ENCODE measurements around the gene DLG2.

DLG2 gene

DNA sequence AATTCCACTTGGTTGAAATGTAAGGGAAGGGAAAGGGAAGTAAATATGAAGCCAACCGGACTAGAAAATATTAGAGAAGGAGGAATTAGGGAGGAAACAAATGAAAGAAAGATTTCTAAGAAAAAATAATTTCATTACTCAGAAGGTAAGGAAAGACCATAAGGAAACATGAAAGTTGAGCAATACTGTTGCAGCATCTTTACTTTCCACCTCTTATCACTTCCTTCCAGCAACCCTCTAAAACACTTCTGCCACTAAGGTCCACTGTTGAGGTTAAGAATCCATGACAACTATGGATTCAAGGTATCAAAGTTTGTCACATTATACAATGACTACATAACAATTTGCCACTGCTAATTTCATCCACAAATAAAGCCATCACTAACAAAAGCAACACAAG, 308.6 kb downstream of the DLG2 start:
- ChIA-PET CTCF (no interaction called here), POLR2A (no interaction called here)
- H3K4me3 ChIP-seq (ENCODE audit: low read depth, low read length): no peak overlapping the region
- DNase-seq (ENCODE audit: low read depth, low spot score): no peak
- TF ChIP-seq, protein P1, sequence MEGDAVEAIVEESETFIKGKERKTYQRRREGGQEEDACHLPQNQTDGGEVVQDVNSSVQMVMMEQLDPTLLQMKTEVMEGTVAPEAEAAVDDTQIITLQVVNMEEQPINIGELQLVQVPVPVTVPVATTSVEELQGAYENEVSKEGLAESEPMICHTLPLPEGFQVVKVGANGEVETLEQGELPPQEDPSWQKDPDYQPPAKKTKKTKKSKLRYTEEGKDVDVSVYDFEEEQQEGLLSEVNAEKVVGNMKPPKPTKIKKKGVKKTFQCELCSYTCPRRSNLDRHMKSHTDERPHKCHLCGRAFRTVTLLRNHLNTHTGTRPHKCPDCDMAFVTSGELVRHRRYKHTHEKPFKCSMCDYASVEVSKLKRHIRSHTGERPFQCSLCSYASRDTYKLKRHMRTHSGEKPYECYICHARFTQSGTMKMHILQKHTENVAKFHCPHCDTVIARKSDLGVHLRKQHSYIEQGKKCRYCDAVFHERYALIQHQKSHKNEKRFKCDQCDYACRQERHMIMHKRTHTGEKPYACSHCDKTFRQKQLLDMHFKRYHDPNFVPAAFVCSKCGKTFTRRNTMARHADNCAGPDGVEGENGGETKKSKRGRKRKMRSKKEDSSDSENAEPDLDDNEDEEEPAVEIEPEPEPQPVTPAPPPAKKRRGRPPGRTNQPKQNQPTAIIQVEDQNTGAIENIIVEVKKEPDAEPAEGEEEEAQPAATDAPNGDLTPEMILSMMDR (IDR thresholded peaks at IDR 0.05; ENCODE audit: insufficient read depth, low read length, missing control alignments): no peak

DNA sequence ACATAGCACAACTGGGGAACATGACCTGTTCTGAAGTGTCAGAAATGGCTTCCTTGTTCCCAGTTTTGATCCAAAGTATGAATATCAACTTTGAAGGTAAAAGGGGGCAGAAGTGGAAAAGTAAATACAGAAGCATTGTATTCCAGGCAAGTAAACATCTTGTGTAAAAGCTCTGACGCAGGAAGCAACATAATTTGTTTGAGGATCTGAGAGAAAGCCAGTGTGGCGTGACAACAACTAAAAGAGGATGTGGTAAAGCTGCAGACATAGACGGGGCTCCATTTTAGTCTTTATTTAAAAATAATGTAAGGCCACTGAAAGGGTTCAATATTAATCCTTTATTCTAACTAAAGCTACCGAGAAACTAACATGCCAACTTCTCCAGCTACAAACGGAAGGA, 310.2 kb downstream of the DLG2 start:
- POLR2A ChIA-PET: no interaction called here
- H3K4me3 ChIP-seq (ENCODE audit: low read depth, low read length): no peak overlapping the region
- CTCF ChIA-PET: no interaction called here
- TF ChIP-seq, protein P1 (IDR thresholded peaks at IDR 0.05; ENCODE audit: insufficient read depth, low read length, missing control alignments): no peak
- DNase-seq (ENCODE audit: low read depth, low spot score): no peak

DNA sequence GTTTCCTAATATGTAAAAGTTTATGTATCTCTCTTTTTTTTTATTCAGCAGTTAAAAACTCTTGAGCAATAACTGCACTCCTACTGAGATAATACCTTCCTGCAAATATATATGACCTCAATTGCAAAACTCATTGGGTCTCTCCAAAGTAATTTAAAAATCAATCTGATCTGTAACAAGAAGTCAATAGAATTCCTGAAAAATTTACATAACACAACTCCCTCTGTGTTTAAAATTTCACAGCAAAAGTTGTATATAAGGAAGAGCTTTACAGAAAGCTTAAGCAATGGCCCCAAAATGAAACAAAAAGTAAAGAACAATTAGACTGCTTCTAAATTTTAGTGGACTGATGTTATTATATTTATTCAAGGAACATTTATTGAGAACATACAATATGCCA, 313.4 kb downstream of the DLG2 start:
- TF ChIP-seq, protein P1 (IDR thresholded peaks at IDR 0.05; ENCODE audit: insufficient read depth, low read length, missing control alignments): no peak
- H3K4me3 ChIP-seq (ENCODE audit: low read depth, low read length): no peak overlapping the region
- ChIA-PET POLR2A (no interaction called here), CTCF (no interaction called here)
- DNase-seq (ENCODE audit: low read depth, low spot score): no peak

DNA sequence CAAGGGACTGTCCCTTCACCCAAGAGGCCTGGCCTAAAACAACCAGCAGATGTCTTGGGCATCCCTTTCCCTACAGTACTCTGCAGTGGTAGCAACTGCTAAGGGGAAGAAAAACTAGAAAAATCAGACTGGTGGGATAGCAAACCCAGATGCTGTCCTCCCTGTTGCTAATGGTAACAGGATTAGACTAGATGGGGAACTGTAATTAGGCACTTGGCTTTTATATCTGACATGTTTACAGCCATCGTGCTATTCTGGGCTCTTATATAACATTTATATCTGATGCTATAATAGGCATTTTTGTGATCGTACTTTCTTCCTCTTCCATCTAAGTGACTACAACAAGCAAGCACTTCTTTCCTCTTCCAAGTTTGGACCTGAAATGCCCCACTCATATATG, 316.7 kb downstream of the DLG2 start:
- CTCF ChIA-PET: no interaction called here
- TF ChIP-seq, protein P1 (IDR thresholded peaks at IDR 0.05; ENCODE audit: insufficient read depth, low read length, missing control alignments): no peak
- POLR2A ChIA-PET: no interaction called here
- no peak for DNase-seq (ENCODE audit: low read depth, low spot score)
- H3K4me3 ChIP-seq (ENCODE audit: low read depth, low read length): no peak overlapping the region

DNA sequence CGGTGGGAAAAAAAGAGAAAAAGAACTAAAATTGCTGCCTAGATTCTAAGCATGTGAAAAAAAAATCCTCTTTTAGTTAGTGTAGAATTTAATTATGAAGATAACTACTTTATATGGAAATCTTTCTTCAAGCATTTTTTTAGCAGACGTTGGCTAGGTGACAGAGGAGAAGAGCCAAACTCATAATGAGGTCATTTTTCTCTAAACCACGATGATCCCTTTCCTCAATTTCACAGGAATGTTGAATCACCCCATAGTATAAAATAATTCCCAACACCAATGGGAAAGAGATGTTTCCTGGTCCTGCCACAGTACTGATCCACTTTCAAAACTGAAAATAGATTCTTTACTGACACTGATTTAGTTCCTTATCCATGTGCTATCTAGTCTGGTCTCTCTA, 319.8 kb downstream of the DLG2 start:
- CTCF ChIA-PET: no interaction called here
- DNase-seq (ENCODE audit: low read depth, low spot score): no peak
- no peak overlapping the region for H3K4me3 ChIP-seq (ENCODE audit: low read depth, low read length)
- POLR2A ChIA-PET: no interaction called here
- TF ChIP-seq, protein P1 (IDR thresholded peaks at IDR 0.05; ENCODE audit: insufficient read depth, low read length, missing control alignments): no peak

DNA sequence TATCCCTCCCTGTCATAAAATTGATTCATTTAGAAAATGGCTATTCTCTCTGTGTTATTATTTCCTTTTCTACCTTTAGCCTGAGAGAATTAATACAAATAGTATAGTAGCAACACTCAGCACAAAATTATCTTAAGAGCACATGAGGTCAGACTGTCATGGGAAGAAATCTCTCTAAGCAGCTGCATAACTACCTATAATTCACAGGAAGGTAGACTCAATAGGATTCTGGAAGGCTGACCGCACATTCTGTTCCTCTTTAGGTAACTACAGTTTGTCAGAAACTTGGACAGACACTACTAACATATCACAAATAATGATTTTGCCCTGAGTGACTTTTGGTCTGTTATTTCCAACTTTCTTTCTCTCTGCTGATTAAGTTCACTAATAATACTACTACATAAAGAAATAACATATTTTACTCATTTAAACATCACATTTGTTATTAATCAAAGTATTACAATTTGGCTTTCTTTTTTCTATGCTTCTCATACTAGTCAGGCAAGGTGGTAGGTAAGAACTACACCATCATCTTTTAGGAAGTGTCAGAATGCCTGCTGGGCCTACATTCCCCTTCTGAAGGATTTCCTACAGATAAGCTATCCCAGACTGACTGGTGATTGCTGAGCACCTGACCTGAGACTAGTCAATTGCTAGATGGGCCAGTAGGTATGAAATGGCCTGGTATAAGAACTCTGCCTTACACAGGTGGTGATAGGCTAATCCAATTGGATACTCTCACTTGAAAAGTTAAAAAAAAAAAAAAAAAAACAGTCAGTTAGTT, 325.1 kb downstream of the DLG2 start:
- CTCF ChIA-PET: interaction anchor here (0.6 kb wide), 1 partner anchor 173 kb away, joined by 3 read pairs; no protein-coding TSS in a partner anchor
- no peak for DNase-seq (ENCODE audit: low read depth, low spot score)
- H3K4me3 ChIP-seq (ENCODE audit: low read depth, low read length): no peak overlapping the region
- POLR2A ChIA-PET: no interaction called here
- TF ChIP-seq, protein P1 (IDR thresholded peaks at IDR 0.05; ENCODE audit: insufficient read depth, low read length, missing control alignments): no peak
